ENCODE measurements around the gene INSYN2B.
A peak's percentile ranks its signal among the peaks of the same experiment; 100 is the strongest.
"Not testable (repeated sequence)": the region's sequence is repeated elsewhere in the genome, so short reads cannot be mapped to it uniquely, and the experiment has no call there.

The INSYN2B gene

DNA sequence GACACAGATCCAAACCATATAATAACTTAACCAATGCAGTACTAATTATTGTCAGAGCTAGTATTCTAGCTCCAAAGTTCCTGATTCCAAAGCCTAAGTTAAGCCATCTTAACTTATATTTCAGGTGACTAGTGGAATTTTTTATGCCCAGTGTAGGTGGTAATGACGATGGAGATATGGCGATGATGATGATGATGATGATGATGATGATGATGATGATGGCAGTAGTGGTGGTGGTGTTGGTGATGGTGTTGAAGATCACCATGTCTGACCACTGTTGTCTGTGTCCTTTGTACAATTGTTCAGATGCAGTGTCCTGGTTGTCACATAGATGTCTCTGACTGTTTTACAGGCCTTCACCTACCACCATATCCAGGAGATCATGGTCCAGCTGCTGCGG, 139.9 kb downstream of the INSYN2B start:
- TF ChIP-seq, protein P1, sequence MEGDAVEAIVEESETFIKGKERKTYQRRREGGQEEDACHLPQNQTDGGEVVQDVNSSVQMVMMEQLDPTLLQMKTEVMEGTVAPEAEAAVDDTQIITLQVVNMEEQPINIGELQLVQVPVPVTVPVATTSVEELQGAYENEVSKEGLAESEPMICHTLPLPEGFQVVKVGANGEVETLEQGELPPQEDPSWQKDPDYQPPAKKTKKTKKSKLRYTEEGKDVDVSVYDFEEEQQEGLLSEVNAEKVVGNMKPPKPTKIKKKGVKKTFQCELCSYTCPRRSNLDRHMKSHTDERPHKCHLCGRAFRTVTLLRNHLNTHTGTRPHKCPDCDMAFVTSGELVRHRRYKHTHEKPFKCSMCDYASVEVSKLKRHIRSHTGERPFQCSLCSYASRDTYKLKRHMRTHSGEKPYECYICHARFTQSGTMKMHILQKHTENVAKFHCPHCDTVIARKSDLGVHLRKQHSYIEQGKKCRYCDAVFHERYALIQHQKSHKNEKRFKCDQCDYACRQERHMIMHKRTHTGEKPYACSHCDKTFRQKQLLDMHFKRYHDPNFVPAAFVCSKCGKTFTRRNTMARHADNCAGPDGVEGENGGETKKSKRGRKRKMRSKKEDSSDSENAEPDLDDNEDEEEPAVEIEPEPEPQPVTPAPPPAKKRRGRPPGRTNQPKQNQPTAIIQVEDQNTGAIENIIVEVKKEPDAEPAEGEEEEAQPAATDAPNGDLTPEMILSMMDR (conservative IDR thresholded peaks at IDR 0.05; ENCODE audit: low read depth, low read length) = no peak
- no peak overlapping the region for H3K4me3 ChIP-seq (ENCODE audit: low read depth, low read length)
- no peak for DNase-seq (ENCODE audit: low read depth)

DNA sequence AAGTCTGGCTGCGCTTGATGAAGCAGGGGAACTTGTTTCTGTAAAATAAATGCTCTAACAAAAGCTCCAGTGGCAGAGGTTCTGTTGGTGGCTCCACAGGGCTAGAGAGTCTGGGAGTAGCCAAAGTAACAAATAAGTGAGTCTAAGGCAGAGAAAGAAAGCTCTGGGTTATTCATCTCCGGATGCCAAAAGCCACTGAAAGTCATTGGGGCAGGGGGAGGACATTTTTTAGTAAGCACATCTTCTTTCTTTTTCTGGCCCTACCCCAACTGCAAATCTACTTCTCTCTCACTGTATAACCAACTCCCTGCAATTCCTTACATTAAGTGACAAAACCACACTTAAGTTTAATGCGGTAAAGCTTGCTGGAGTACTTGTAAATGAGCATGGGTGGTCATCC, 141.6 kb downstream of the INSYN2B start:
- TF ChIP-seq, protein P1 (conservative IDR thresholded peaks at IDR 0.05; ENCODE audit: low read depth, low read length) = no peak
- DNase-seq (ENCODE audit: low read depth) = no peak
- no peak overlapping the region for H3K4me3 ChIP-seq (ENCODE audit: low read depth, low read length)

DNA sequence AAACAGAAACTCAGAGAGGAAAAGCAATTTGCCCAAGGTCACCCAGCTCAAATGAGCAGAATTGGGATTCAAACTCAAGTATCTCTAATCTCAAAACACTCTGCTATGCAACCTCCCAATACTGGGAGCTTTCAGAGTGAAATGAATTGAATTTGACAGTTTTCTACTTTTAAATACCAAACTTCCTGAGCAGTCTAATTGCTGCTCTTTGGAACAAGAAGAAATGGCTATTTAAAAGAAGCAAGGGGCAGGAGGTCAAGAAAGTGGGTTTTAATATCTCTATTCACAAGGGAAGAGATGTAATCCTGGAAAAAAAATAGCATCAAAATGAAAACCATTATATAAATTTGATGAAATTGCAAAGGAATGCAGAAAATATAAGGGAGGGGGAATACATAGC, 142.6 kb downstream of the INSYN2B start:
- no peak for DNase-seq (ENCODE audit: low read depth)
- TF ChIP-seq, protein P1 (conservative IDR thresholded peaks at IDR 0.05; ENCODE audit: low read depth, low read length) = no peak
- H3K4me3 ChIP-seq (ENCODE audit: low read depth, low read length) = no peak overlapping the region

DNA sequence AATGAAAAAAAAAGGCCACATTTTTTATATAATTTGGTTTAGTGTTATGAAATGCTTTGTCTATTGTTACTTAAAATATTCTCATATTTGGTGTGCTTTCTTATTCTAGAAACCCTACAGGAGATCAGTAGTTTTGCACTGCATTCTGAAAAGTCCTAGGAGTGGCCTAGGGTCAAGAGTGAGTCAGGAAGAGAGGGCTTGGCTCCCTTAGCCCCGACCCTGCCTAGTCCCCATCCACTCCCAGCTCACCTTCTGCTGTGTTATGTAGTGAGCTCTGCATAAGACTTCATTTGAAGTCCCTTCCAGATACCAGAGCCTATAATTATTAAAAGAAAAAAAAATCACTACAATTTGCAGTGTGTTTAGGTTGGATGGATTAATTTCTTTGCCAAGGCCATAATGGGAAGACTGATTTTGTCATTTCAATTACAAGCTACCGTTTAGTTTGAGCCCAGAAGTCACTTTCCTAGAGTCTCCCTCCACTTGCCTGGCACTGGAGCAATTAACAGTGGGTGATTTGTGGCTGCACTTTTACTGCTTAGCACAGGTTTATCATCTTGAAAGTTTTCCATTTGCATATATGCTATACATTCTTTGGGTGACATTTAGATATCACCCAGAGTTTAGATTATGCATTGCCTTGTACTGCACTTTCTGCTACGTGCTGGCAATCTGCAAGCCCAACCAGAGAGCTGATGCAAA, 143.3 kb downstream of the INSYN2B start:
- TF ChIP-seq, protein P1 (conservative IDR thresholded peaks at IDR 0.05; ENCODE audit: low read depth, low read length) = no peak
- no peak overlapping the region for H3K4me3 ChIP-seq (ENCODE audit: low read depth, low read length)
- DNase-seq (ENCODE audit: low read depth) = no peak

DNA sequence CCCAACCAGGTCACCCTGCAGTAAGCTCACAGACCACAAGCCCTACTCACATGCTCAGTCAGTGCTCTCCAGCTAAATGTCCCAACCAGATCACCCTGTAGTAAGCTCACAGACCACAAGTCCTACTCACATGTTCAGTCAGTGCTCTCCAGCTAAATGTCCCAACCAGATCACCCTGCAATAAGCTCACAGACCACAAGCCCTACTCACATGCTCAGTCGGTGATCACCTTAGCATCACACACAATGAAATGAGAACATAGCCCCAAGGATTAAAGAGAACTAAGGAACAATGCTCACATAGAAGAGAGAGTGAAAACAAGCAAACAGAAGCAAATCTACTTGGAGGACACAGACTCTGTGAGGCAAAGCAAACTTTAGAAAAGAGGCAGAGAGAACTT, 145.8 kb downstream of the INSYN2B start:
- peak; percentile 40 for DNase-seq (ENCODE audit: low read depth)
- not testable (repeated sequence) for H3K4me3 ChIP-seq (ENCODE audit: low read depth, low read length)

DNA sequence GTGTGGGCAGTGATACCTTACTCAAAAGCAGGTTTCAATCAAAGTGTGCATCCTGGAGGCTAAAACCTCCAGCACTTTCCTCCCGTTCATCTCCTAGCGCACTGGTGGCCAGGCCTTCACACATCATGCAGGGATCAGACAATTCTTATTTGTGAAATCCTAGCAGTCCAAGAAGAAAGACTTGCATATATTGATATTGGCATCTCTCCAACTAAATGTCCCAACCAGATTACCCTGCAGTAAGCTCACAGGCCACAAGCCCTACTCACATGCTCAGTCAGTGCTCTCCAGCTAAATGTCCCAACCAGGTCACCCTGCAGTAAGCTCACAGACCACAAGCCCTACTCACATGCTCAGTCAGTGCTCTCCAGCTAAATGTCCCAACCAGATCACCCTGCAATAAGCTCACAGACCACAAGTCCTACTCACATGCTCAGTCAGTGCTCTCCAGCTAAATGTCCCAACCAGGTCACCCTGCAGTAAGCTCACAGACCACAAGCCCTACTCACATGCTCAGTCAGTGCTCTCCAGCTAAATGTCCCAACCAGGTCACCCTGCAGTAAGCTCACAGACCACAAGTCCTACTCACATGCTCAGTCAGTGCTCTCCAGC, 146.5 kb downstream of the INSYN2B start:
- peak; percentile 91 for DNase-seq (ENCODE audit: low read depth)

DNA sequence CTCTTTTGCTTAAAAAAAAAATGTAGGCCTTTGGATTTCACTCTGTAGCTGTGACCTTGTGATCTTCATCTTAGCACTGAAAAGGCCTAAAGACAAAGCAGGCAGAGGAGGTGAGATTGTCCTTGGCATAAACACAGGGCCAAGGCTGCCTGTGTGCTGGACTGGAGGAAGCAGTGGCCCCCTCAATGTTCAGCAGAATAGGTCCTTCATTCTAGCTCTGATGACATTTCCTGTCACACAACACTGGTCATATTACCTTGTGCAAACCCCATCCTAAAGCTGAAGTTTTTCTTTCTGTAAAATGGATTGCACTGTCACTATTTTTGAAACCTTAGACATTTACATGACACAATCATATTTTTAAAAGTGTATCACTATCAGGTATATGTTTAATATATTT, 147.4 kb downstream of the INSYN2B start:
- DNase-seq (ENCODE audit: low read depth) = no peak
- no peak overlapping the region for H3K4me3 ChIP-seq (ENCODE audit: low read depth, low read length)
- TF ChIP-seq, protein P1 (conservative IDR thresholded peaks at IDR 0.05; ENCODE audit: low read depth, low read length) = no peak

More for the DNA sequence above, 146.5 kb downstream of the INSYN2B start:
- not testable (repeated sequence) for H3K4me3 ChIP-seq (ENCODE audit: low read depth, low read length)

DNA sequence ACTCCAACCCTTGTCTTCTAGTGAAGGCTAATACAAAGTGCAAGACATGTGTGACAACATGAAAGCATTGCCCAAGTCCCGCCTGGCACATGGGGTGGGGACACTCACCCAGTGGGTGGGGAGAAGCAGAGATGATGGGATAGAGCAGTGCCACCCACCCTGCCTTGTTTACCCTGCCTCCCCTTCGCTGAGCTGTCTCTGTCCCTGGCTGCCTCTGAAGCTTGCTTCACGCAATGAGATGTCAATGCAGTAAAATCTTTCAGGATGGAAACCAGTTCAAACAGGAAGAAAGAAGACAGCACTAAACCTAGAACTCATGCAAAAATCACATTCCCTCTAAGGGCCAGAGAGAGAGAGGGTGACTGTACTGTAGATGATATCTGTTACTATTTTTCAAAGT, 148.0 kb downstream of the INSYN2B start:
- no peak overlapping the region for H3K4me3 ChIP-seq (ENCODE audit: low read depth, low read length)
- TF ChIP-seq, protein P1 (conservative IDR thresholded peaks at IDR 0.05; ENCODE audit: low read depth, low read length) = no peak
- no peak for DNase-seq (ENCODE audit: low read depth)

Measured in choroid plexus epithelial cell (primary cell).